Esophagus squamous epithelium (tissue), 5 donors: Measurements from ENCODE around the gene PTPRJ. TPM values are rescaled to one million over a fixed set of nuclear protein-coding genes. Genes with fewer than 3 reads are reported as not detected.

ENCODE experiments used
- DNase-seq: peaks from one replicate; lab custom pipeline; 2025; lab: John Stamatoyannopoulos, UW
- H3K27ac ChIP-seq, 4 donors: fragments of 200-600 bp; sonication (generic); one replicate each; pipeline ENCODE4 v1.5.1; 2016 to 2019; ENCODE audit warnings: mild to moderate bottlenecking in 1 of 4
- H3K27me3 ChIP-seq, 4 donors: fragments of 200-600 bp; sonication (generic); 1 replicate in 3 of 4; 2 replicates in 1 of 4; pipeline versions ENCODE4 v1.5.1 to v1.6.0; 2017 to 2021; ENCODE audit warnings: antibody characterized with exemption in 1 of 4
- H3K36me3 ChIP-seq, 3 donors: fragments of 200-600 bp; sonication (generic); one replicate each; pipeline ENCODE4 v1.5.1; 2016 to 2019
- H3K4me1 ChIP-seq, 3 donors: fragments of 200-600 bp; sonication (generic); one replicate each; pipeline ENCODE4 v1.5.1; 2017 to 2019
- H3K4me3 ChIP-seq, 4 donors: fragments of 200-600 bp; sonication (generic); 1 replicate in 3 of 4; 2 replicates in 1 of 4; pipeline ENCODE4 v1.5.1; 2016 to 2019; ENCODE audit warnings: mild to moderate bottlenecking in 2 of 4, moderate library complexity in 1 of 4
- H3K9me3 ChIP-seq, 3 donors: fragments of 200-600 bp; sonication (generic); one replicate each; pipeline ENCODE4 v1.5.1; 2016 to 2019
- POLR2A ChIP-seq, 4 donors: fragments of 450-650 bp; IDR thresholded peaks; one replicate each; pipeline ENCODE4 v1.6.1; 2017; ENCODE audit warnings: antibody characterized with exemption in 4 of 4, mild to moderate bottlenecking in 4 of 4, moderate library complexity in 3 of 4
- WGBS, 2 donors: methylation state at CpG; one replicate each; pipeline ENCODE4 v1.1.5; 2018; 5-methylcytosine and 5-hydroxymethylcytosine counted together
- intact Hi-C: fragments of 100-400 bp; cut with DNase I; formaldehyde crosslinking; loops from one replicate; pipeline ENCODE4 v1.15.0; 2022
- total RNA-seq, 4 donors: library from RNA; depleted of rRNA; stranded (reverse); fragments of >200 nt; gene quantifications; one replicate each; pipeline ENCODE4 v1.1.0, GENCODE V29; 2016
- TF ChIP-seq, protein P1 (sequence below), 6 experiments: fragments of 450-650 bp in 4 of 6; fragments of 200-600 bp in 2 of 6; sonication (generic) in 2 of 6; IDR thresholded peaks; one replicate each; pipeline ENCODE4 v1.5.1; 2016 to 2019; ENCODE audit warnings: antibody characterized with exemption in 6 of 6, mild to moderate bottlenecking in 4 of 6, moderate library complexity in 4 of 6
- donor health status: DM: yes; HTN: yes; CAD: no.

The PTPRJ gene
- total RNA-seq, 4 donors from 2014 or later, result 1.7 to 11.6 (median 3.4) TPM

GRCh38 chr11:48141475-48142122 lies 161.2 kb downstream of the PTPRJ start:
- intact Hi-C loops, result no loop called here
- DNase-seq, result no peak
- Histone ChIP-seq H3K4me3 (no peak overlapping the region), H3K4me1 (no peaks in the 10 kb centered on the region), H3K27me3 (no peaks in the 10 kb centered on the region), H3K9me3 (no peaks in the 10 kb centered on the region), H3K36me3 (peaks cover 0 to 33% (median 0%) of the 10 kb centered on the region in 3 donors), H3K27ac (no peak overlapping the region)
- TF ChIP-seq, protein P1, sequence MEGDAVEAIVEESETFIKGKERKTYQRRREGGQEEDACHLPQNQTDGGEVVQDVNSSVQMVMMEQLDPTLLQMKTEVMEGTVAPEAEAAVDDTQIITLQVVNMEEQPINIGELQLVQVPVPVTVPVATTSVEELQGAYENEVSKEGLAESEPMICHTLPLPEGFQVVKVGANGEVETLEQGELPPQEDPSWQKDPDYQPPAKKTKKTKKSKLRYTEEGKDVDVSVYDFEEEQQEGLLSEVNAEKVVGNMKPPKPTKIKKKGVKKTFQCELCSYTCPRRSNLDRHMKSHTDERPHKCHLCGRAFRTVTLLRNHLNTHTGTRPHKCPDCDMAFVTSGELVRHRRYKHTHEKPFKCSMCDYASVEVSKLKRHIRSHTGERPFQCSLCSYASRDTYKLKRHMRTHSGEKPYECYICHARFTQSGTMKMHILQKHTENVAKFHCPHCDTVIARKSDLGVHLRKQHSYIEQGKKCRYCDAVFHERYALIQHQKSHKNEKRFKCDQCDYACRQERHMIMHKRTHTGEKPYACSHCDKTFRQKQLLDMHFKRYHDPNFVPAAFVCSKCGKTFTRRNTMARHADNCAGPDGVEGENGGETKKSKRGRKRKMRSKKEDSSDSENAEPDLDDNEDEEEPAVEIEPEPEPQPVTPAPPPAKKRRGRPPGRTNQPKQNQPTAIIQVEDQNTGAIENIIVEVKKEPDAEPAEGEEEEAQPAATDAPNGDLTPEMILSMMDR (IDR thresholded peaks at IDR 0.05), result no peak
- TF ChIP-seq POLR2A (IDR thresholded peaks at IDR 0.05), result no peak
- 53 to 55% methylated on average over 3 of the region's 3 CpGs for WGBS, 2 donors

DNA sequence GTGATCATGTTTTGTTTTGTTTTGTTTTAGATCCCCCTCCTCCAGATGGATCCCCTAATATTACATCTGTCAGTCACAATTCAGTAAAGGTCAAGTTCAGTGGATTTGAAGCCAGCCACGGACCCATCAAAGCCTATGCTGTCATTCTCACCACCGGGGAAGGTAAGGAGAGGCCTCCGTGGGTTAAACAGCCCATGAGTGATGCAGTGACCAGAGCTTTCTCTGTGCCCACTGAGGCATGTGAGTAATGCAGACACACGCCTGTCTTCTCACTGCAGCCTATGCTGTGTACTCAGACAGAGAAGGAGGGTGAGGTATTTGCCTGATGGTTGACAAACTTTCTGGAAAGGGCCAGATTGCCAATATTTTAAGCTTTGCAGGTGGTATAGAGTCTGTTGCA lies 162.5 kb downstream of the PTPRJ start:
- no peaks in the 10 kb centered on the region for H3K4me1 ChIP-seq
- no peak for DNase-seq
- intact Hi-C loops, result no loop called here
- no peaks in the 10 kb centered on the region for H3K9me3 ChIP-seq
- no peak overlapping the region for H3K4me3 ChIP-seq
- peaks cover 0 to 34% (median 0%) of the 10 kb centered on the region in 3 donors for H3K36me3 ChIP-seq
- no peak overlapping the region for H3K27ac ChIP-seq
- H3K27me3 ChIP-seq, result no peaks in the 10 kb centered on the region
- TF ChIP-seq POLR2A (IDR thresholded peaks at IDR 0.05), result no peak
- TF ChIP-seq, protein P1 (IDR thresholded peaks at IDR 0.05), result no peak
- 94 to 100% methylated on average over 1 to 2 of the region's 4 CpGs for WGBS, 2 donors

DNA sequence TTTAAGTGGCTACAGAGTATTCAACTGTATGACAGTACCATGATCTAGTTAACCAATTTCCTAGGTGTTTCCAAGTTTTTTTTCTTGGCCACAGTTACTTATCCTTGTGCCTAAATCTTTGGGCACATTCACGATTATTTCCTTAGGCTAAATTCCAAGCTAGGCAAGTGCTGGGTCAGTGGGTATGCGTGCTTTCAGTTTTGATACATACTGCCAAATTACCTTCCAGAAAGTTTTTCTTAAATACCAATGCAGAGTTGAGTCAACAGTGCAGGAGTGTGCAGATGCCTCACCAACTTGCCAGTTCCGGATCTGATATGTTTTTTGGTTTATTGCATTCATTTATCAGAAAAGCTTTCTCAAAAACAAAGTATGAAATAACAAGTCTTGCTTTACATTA lies 168.4 kb downstream of the PTPRJ start:
- H3K4me3 ChIP-seq, result no peak overlapping the region
- WGBS, 2 donors, result 36 to 50% methylated on average over 3 of the region's 3 CpGs
- peaks cover 0 to 13% (median 0%) of the 10 kb centered on the region in 3 donors for H3K9me3 ChIP-seq
- no peaks in the 10 kb centered on the region for H3K4me1 ChIP-seq
- DNase-seq, result no peak
- peaks cover 0 to 24% (median 0%) of the 10 kb centered on the region in 3 donors for H3K36me3 ChIP-seq
- intact Hi-C loops, result no loop called here
- TF ChIP-seq, protein P1 (IDR thresholded peaks at IDR 0.05), result no peak
- no peak for TF ChIP-seq POLR2A (IDR thresholded peaks at IDR 0.05)
- H3K27ac ChIP-seq, result no peak overlapping the region
- no peaks in the 10 kb centered on the region for H3K27me3 ChIP-seq

- Histone ChIP-seq H3K36me3 (peaks cover 0 to 29% (median 0%) of the 10 kb centered on the region in 3 donors), H3K9me3 (peaks cover 0 to 16% (median 0%) of the 10 kb centered on the region in 3 donors), H3K4me3 (no peak overlapping the region), H3K4me1 (no peaks in the 10 kb centered on the region), H3K27me3 (no peaks in the 10 kb centered on the region), H3K27ac (no peak overlapping the region)
- intact Hi-C loops, result no loop called here
- no peak for TF ChIP-seq POLR2A (IDR thresholded peaks at IDR 0.05)
- TF ChIP-seq, protein P1 (IDR thresholded peaks at IDR 0.05), result no peak
- WGBS, 2 donors, result 46 to 78% methylated on average over 4 of the region's 4 CpGs
- no peak for DNase-seq
Measured at GRCh38 chr11:48150213-48150612, 169.9 kb downstream of the PTPRJ start.

- WGBS, 2 donors, result 82 to 83% methylated on average over 3 of the region's 3 CpGs
- TF ChIP-seq, protein P1 (IDR thresholded peaks at IDR 0.05), result no peak
- TF ChIP-seq POLR2A (IDR thresholded peaks at IDR 0.05), result no peak
- Histone ChIP-seq H3K36me3 (peaks cover 0 to 21% (median 0%) of the 10 kb centered on the region in 3 donors), H3K9me3 (peaks cover 0 to 16% (median 0%) of the 10 kb centered on the region in 3 donors), H3K4me3 (no peak overlapping the region), H3K27ac (no peak overlapping the region), H3K27me3 (no peaks in the 10 kb centered on the region), H3K4me1 (no peaks in the 10 kb centered on the region)
- intact Hi-C loops, result no loop called here
- no peak for DNase-seq
Measured at GRCh38 chr11:48154151-48154550, 173.8 kb downstream of the PTPRJ start.
